Ovary (tissue), 9 donors: ENCODE results near the gene AKT3. TPM values are rescaled to one million over a fixed set of nuclear protein-coding genes. Genes with fewer than 3 reads are reported as not detected.

ENCODE experiments used
- DNase-seq, 5 donors: peaks; one replicate each; pipeline ENCODE4 v3.0.0-alpha.2; 2019 to 2020
- H3K27ac ChIP-seq, 2 donors: fragments of 200-600 bp; one replicate each; pipeline versions ENCODE4 v1.5.1 to v1.8.0; 2019 to 2022
- H3K27me3 ChIP-seq: fragments of 200-600 bp; one replicate; pipeline ENCODE4 v1.8.0; 2022
- H3K36me3 ChIP-seq: fragments of 200-600 bp; sonication (generic); one replicate; pipeline ENCODE4 v1.5.1; 2019
- H3K4me1 ChIP-seq: one replicate; pipeline ENCODE4 v1.8.1; 2013; ENCODE audit warnings: mild to moderate bottlenecking, moderate library complexity; ENCODE audit not compliant: insufficient read depth
- H3K4me3 ChIP-seq: fragments of 200-600 bp; sonication (generic); one replicate; pipeline ENCODE4 v1.5.1; 2017
- H3K9me3 ChIP-seq, 2 donors: fragments of 200-600 bp in 1 of 2; sonication (generic) in 1 of 2; one replicate each; pipeline versions ENCODE4 v1.5.1 to v1.8.1; 2013 to 2019; ENCODE audit warnings: mild to moderate bottlenecking in 1 of 2, moderate library complexity in 1 of 2
- EP300 ChIP-seq: sonication (generic); formaldehyde crosslinking; IDR thresholded peaks from one replicate; pipeline ENCODE4 v1.6.1; 2017; ENCODE audit warnings: antibody characterized with exemption
- POLR2A ChIP-seq: fragments of 450-650 bp; IDR thresholded peaks from one replicate; pipeline ENCODE4 v1.6.1; 2017; ENCODE audit warnings: antibody characterized with exemption, mild to moderate bottlenecking, moderate library complexity
- WGBS, 3 donors: extraction: QIAGEN DNeasy Blood & Tissue Kit in 1 of 3; methylation state at CpG; one replicate each; pipeline versions ENCODE4 v1.1.5 to v1.1.7; 2013 to 2017; 5-methylcytosine and 5-hydroxymethylcytosine counted together
- intact Hi-C, 4 donors: fragments of 100-400 bp; cut with DNase I; formaldehyde crosslinking; loops; one replicate each; pipeline versions ENCODE4 v1.11.0 to v1.15.1; 2022 to 2023
- polyA plus RNA-seq, 2 donors: library from polyadenylated mRNA; stranded (reverse); fragments of 200-250 nt in 1 of 2; fragments of 350-450 nt in 1 of 2; fragmentation: Illumina TruSeq in 1 of 2; extraction: RNeasy Lipid Tissue Mini Kit (QIAGEN cat#74804) in 1 of 2; gene quantifications; one replicate each; pipeline ENCODE4 v1.2.3, GENCODE V29; 2013 to 2014
- total RNA-seq, 7 donors: library from RNA; depleted of rRNA in 2 of 7; stranded (reverse); fragments of >200 nt in 2 of 7; fragmentation: NEBNext Ultra II Directional in 3 of 7; extraction: Animal tissue kit (Norgen Biotek cat#: 25700) in 3 of 7; gene quantifications; one replicate each; pipeline versions ENCODE4 v1.1.0 to v1.2.4, GENCODE V29; 2016 to 2023
- TF ChIP-seq, protein P1 (sequence below), 3 donors: fragments of 450-650 bp in 2 of 3; fragments of 200-600 bp in 1 of 3; IDR thresholded peaks; one replicate each; pipeline versions ENCODE4 v1.5.1 to v1.8.0; 2016 to 2022; ENCODE audit warnings: antibody characterized with exemption in 3 of 3, mild to moderate bottlenecking in 1 of 3
- donor health status: DM: no; HTN: no; CAD: no; lungs with moderate emphysema.
- donor health status: DM: no; HTN: no; CAD: no.
- donor health status: Bipolar disorder and iron deficiency.
- donor health status: DM: yes; HTN: yes; CAD: no.
- donor health status: DM: no; HTN: no; CAD: no.
- donor health status: DM: yes; HTN: yes; CAD: no.

The AKT3 gene
- total and polyA plus RNA-seq, 9 donors = 27.2 to 202 (median 111) TPM

DNA sequence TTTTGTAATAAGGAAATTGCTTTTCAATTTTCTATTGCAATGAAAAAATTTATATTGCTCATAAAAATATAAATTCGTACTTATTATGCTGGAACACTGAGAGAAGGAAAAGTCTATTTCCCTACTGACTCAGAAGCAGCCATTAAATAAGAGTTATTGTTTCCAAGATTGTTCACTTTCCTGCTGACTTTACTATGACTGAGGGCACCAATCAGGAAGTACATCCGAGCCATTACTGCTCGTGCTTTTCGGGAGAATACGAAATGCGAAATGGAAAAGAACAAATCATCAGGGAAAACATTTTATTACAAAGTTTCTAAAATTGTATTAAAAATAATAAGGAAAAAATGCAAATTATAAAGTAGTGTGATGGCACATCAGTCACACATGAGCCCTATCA lies 204.8 kb downstream of the AKT3 start:
- Histone ChIP-seq H3K27ac (no peak overlapping the region), H3K27me3 (no peaks in the 10 kb centered on the region), H3K4me1 (no peaks in the 10 kb centered on the region), H3K36me3 (no peaks in the 10 kb centered on the region), H3K4me3 (no peak overlapping the region), H3K9me3 (no peaks in the 10 kb centered on the region)
- no peak for DNase-seq
- TF ChIP-seq, protein P1, sequence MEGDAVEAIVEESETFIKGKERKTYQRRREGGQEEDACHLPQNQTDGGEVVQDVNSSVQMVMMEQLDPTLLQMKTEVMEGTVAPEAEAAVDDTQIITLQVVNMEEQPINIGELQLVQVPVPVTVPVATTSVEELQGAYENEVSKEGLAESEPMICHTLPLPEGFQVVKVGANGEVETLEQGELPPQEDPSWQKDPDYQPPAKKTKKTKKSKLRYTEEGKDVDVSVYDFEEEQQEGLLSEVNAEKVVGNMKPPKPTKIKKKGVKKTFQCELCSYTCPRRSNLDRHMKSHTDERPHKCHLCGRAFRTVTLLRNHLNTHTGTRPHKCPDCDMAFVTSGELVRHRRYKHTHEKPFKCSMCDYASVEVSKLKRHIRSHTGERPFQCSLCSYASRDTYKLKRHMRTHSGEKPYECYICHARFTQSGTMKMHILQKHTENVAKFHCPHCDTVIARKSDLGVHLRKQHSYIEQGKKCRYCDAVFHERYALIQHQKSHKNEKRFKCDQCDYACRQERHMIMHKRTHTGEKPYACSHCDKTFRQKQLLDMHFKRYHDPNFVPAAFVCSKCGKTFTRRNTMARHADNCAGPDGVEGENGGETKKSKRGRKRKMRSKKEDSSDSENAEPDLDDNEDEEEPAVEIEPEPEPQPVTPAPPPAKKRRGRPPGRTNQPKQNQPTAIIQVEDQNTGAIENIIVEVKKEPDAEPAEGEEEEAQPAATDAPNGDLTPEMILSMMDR (IDR thresholded peaks at IDR 0.05) = no peak
- no peak for TF ChIP-seq POLR2A
- TF ChIP-seq EP300 = no peak
- intact Hi-C loops = no loop called here
- 81 to 97% (median 96%) methylated on average over 6 of the region's 6 CpGs for WGBS, 3 donors

DNA sequence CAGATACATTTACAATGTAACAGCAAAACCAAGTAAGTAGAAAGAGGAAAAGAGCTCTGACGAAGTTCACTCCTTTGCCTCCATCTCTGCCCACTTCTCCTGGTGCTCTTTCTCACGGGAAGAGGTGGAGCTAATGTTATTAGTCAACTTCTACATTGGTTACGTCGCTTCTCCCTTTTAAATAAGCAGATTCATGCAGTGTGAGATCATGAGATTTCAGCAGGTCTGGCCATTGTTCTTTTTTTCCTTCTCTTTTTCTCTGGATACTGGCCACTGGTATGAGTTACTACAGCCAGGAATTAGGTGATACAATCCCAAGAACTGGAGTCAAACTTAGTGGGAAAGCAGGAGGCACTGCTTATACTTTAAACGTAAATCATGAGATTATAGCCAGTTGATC lies 207.1 kb downstream of the AKT3 start:
- no peaks in the 10 kb centered on the region for H3K36me3 ChIP-seq

DNA sequence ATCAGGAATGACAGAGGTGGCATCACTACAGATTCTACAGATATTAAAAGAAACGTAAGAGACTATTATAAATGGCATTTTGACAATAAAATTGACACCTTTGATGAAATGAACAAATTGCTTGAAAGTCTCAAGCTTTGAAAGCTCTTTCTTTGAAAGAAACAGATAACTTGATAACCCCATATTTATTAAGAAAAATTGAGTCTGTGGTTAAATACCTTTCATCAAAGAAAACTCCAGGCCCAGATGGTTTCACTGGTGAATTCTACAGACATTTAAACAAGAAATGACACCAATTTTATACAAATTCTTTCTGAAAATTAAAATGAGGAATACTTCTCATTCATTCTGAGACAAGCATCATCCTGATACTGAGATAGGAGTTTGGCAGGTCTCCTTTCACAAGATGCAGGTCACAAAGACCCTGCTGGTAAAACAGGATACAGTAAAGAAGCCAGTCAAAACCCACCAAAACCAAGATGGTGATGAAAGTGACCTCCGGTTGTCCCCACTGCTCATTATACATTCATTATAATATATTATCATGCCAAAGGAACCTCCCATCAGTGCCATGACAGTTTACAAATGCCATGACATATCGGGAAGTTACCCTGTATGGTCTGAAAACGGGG lies 210.9 kb downstream of the AKT3 start:
- 97 to 98% (median 97%) methylated on average over 4 of the region's 4 CpGs for WGBS, 3 donors
- TF ChIP-seq EP300 = no peak
- TF ChIP-seq POLR2A = no peak
- TF ChIP-seq, protein P1 (IDR thresholded peaks at IDR 0.05) = no peak
- intact Hi-C loops = no loop called here
- Histone ChIP-seq H3K36me3 (no peaks in the 10 kb centered on the region), H3K4me1 (no peaks in the 10 kb centered on the region), H3K4me3 (no peak overlapping the region), H3K9me3 (peaks cover 0 to 4% of the 10 kb centered on the region in 2 donors), H3K27me3 (no peaks in the 10 kb centered on the region), H3K27ac (no peak overlapping the region)
- no peak for DNase-seq

More for the DNA sequence above, 207.1 kb downstream of the AKT3 start:
- no peak overlapping the region for H3K4me3 ChIP-seq
- intact Hi-C loops = no loop called here
- WGBS, 3 donors = 87 to 93% (median 90%) methylated on average over 5 of the region's 5 CpGs
- H3K27ac ChIP-seq = no peak overlapping the region
- no peak for TF ChIP-seq POLR2A
- no peak for TF ChIP-seq EP300
- TF ChIP-seq, protein P1 (IDR thresholded peaks at IDR 0.05) = no peak
- H3K4me1 ChIP-seq = no peaks in the 10 kb centered on the region
- H3K27me3 ChIP-seq = no peaks in the 10 kb centered on the region
- DNase-seq = no peak
- H3K9me3 ChIP-seq = peaks cover 0 to 4% of the 10 kb centered on the region in 2 donors

DNA sequence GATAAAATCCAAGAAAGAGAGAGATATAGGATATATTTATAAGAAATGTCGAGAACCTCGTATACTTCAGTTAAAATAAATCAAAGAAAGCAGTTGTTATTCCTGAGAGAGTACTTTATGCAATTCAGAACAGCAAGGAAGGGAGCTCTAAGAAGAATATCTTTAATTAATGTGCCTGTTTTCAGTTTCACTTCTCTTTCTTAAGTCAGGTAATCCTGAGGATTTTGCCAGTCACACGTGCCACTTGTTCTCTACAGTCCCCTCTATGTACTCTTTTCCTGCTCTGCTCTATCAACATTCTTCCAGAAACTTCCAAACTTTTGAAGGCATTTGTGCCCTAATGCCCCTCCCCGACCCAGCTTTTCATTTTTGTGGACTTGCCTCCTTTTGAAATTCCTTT lies 211.9 kb downstream of the AKT3 start:
- H3K36me3 ChIP-seq = no peaks in the 10 kb centered on the region
- 25 to 45% (median 29%) methylated on average over 4 of the region's 4 CpGs for WGBS, 3 donors
- peak overlapping the region in 1 of 2 donors; percentile 6 for H3K27ac ChIP-seq
- DNase-seq = no peak
- no peaks in the 10 kb centered on the region for H3K4me1 ChIP-seq
- no peaks in the 10 kb centered on the region for H3K27me3 ChIP-seq
- H3K9me3 ChIP-seq = peaks cover 0 to 4% of the 10 kb centered on the region in 2 donors
- no peak overlapping the region for H3K4me3 ChIP-seq
- no peak for TF ChIP-seq POLR2A
- TF ChIP-seq, protein P1 (IDR thresholded peaks at IDR 0.05) = no peak
- no peak for TF ChIP-seq EP300
- intact Hi-C loops = no loop called here
